Psoas muscle (tissue), 8 donors: ENCODE data around the gene SARDH. TPM values are rescaled to one million over a fixed set of nuclear protein-coding genes. Genes with fewer than 3 reads are reported as not detected.

ENCODE experiments used
- ATAC-seq, 4 donors: fragments of 200-7000 bp; cut with Tn5 transposase; one replicate each; pipeline ENCODE4 v1.9.1; 2020; ENCODE audit warnings: moderate library complexity in 3 of 4, mild to moderate bottlenecking in 2 of 4
- DNase-seq, 2 donors: peaks; one replicate each; pipeline ENCODE4 v3.0.0-alpha.2; 2020
- H3K27ac ChIP-seq: fragments of 200-600 bp; one replicate; pipeline ENCODE4 v1.8.0; 2022
- H3K27me3 ChIP-seq, 3 donors: fragments of 200-600 bp in 1 of 3; one replicate each; pipeline versions ENCODE4 v1.6.1 to v1.8.0; 2013 to 2022; ENCODE audit warnings: low read length in 2 of 3, mild to moderate bottlenecking in 2 of 3, moderate library complexity in 1 of 3; ENCODE audit not compliant: insufficient read depth in 3 of 3
- H3K36me3 ChIP-seq, 2 donors: fragments of 200-600 bp in 1 of 2; one replicate each; pipeline versions ENCODE4 v1.6.1 to v1.8.0; 2013 to 2022; ENCODE audit warnings: low read depth in 1 of 2, mild to moderate bottlenecking in 1 of 2, moderate library complexity in 1 of 2; ENCODE audit not compliant: insufficient read depth in 1 of 2
- H3K4me1 ChIP-seq: fragments of 200-600 bp; one replicate; pipeline ENCODE4 v1.8.0; 2022
- H3K4me3 ChIP-seq: fragments of 200-600 bp; one replicate; pipeline ENCODE4 v1.8.0; 2022; ENCODE audit warnings: mild to moderate bottlenecking
- H3K9me3 ChIP-seq: fragments of 200-600 bp; one replicate; pipeline ENCODE4 v1.8.0; 2022
- CTCF ChIP-seq: fragments of 200-600 bp; IDR thresholded peaks from one replicate; pipeline ENCODE4 v1.8.0; 2022; ENCODE audit warnings: antibody characterized with exemption
- WGBS, 3 donors: extraction: QIAGEN DNeasy Blood & Tissue Kit; methylation state at CpG; one replicate each; pipeline versions ENCODE4 v1.1.6 to v1.1.7; 2013; 5-methylcytosine and 5-hydroxymethylcytosine counted together
- intact Hi-C, 2 donors: fragments of 100-400 bp; cut with DNase I; formaldehyde crosslinking; loops; one replicate each; pipeline versions ENCODE4 v1.11.0 to v1.14.2; 2022
- polyA plus RNA-seq, 3 donors: library from polyadenylated mRNA; stranded (reverse); fragments of 200-250 nt; gene quantifications; one replicate each; pipeline ENCODE4 v1.2.3, GENCODE V29; 2013
- total RNA-seq, 4 donors: library from RNA; stranded (reverse); fragmentation: NEBNext Ultra II Directional in 2 of 4; extraction: Animal tissue kit (Norgen Biotek cat#: 25700) in 2 of 4; gene quantifications; one replicate each; pipeline versions ENCODE4 v1.2.1 to v1.2.4, GENCODE V29; 2021 to 2023
- donor health status: healthy with polysubstance abuse.
- donor health status: DM: no; HTN: no; CAD: no; lungs with moderate emphysema.
- donor health status: Bipolar disorder and iron deficiency.
- donor health status: healthy.
- donor health status: DM: yes; HTN: yes; CAD: no.
- donor health status: DM: no; HTN: no; CAD: no.
- donor health status: DM: no; HTN: no; CAD: no.
- donor health status: DM: yes; HTN: yes; CAD: no.

SARDH gene
- total and polyA plus RNA-seq, 7 donors = 0.16 to 2.5 (median 0.62) TPM

- Histone ChIP-seq H3K9me3 (no peaks in the 10 kb centered on the region), H3K27me3 (peaks cover 0 to 67% (median 15%) of the 10 kb centered on the region in 3 donors)
These were observed 78.6 kb downstream of the SARDH start for GRCh38 chr9:133659516-133659915.

DNA sequence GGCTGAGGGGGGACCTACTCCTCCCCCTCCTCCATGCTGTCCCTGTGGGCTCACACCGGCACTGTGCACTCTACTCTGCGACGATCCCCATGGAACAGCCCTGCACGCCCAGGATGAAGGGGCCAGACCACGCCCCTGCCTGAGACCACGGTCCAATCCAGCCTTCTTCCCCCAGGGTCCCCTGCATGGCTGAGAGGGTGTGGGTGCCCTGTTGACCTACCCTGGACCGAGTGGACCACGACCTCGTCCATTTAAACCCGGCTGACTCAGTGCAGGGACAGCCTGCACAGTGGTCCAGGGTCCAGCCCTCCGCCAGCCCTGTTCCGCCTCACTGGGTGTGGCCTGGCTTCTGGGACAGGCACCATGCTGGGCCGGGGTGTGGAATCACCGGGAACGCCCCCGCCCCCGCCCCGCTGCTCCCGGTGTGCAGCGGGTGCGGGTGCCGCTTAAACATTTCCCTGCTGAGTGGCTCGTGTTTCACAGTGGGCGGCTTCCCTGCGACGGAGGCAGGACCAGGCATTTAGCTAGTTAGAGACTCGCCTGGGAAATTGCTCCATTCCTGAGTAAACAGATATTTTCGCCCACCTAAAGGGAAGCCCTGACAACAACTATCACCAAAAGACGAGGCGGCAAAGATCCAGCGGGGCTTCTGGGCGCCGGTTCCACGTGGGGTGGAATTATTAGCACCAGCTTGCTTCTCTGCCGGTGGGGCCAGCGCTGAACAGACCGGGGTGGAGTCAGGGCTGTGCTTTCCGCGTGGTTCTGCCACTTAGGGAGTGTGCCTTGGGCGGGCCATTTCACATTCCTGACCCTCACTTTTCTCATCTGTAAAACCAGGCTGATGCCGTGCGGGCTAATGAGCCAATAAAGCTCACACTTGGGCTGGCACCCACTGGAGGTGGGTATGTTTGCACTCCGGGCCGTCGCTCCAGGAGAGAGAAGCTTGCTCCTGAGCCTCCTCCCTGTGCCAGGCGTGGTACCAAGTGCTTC is 79.4 kb downstream of the SARDH start:
- Histone ChIP-seq H3K27ac (no peak overlapping the region), H3K4me3 (peak overlapping the region; percentile 28), H3K27me3 (peaks cover 0 to 72% (median 17%) of the 10 kb centered on the region in 3 donors), H3K9me3 (no peaks in the 10 kb centered on the region), H3K36me3 (no peaks in the 10 kb centered on the region), H3K4me1 (peaks cover 3% of the 10 kb centered on the region)
- DNase-seq (peak; percentile 51 to 71), ATAC-seq (peak; percentile 39 to 71 (median 56))
- intact Hi-C loops = no loop called here
- 6 to 7% (median 7%) methylated on average over 46 of the region's 46 CpGs for WGBS, 3 donors
- no peak for TF ChIP-seq CTCF

More at GRCh38 chr9:133659516-133659915, 78.6 kb downstream of the SARDH start:
- no peak for TF ChIP-seq CTCF
- Histone ChIP-seq H3K4me1 (peaks cover 3% of the 10 kb centered on the region), H3K36me3 (no peaks in the 10 kb centered on the region), H3K4me3 (no peak overlapping the region), H3K27ac (no peak overlapping the region)
- DNase-seq (no peak), ATAC-seq (no peak)
- WGBS, 3 donors = 72 to 79% (median 77%) methylated on average over 13 of the region's 13 CpGs
- intact Hi-C loops = no loop called here

GRCh38 chr9:133657120-133657661 is 81.0 kb downstream of the SARDH start:
- DNase-seq = no peak
- Histone ChIP-seq H3K27me3 (peaks cover 0 to 76% (median 19%) of the 10 kb centered on the region in 3 donors), H3K36me3 (no peaks in the 10 kb centered on the region), H3K4me3 (no peak overlapping the region), H3K4me1 (peaks cover 3% of the 10 kb centered on the region), H3K27ac (no peak overlapping the region), H3K9me3 (no peaks in the 10 kb centered on the region)
- no peak for TF ChIP-seq CTCF
- no peak for ATAC-seq
- WGBS, 3 donors = 59 to 71% (median 65%) methylated on average over 13 of the region's 13 CpGs
- intact Hi-C loops = no loop called here

DNA sequence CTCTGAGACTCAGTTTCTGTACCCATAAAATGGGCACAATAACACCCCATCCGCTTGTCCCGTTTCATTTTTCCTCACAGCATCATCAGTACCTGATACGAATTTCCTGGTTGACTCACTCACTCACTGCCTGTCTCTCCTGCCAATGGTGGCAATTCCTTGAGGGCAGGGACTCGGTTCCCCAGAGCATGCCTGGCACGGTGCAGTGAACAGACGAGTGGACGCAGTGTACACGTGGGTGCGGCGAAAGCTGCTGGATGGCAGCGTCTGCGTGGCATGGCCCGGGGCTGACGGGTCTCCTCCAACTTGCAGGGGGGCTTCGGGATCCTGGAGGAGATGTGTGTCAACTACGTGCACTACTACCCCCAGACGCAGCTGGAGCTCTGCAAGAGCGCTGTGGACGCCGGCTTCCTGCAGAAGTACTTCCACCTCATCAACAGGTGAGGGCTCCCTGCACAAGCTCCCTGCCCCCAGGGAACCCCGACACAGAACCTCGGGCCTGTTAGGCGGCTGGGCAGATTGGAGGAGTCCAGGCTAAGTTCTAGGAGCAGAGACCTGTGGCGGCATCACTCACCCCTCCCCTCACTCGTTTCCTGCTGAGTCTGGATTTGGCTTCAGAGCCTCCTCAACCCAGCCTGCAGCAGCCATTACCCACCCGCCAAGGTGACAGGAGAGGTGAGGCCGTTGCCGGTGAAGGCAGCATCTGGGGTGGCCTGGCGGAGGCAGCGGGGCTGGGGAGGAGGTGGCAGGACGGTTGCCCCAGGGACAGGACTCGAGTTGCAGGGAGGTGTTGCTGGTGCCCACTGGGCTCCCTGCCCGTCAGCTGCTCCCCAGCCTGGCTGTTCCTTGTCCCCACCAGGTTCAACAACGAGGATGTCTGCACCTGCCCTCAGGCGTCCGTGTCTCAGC is 81.7 kb downstream of the SARDH start:
- Histone ChIP-seq H3K36me3 (no peaks in the 10 kb centered on the region), H3K9me3 (no peaks in the 10 kb centered on the region), H3K4me1 (peaks cover 3% of the 10 kb centered on the region), H3K27ac (no peak overlapping the region), H3K27me3 (peaks cover 0 to 82% (median 19%) of the 10 kb centered on the region in 3 donors), H3K4me3 (no peak overlapping the region)
- DNase-seq (no peak), ATAC-seq (no peak)
- no peak for TF ChIP-seq CTCF
- intact Hi-C loops = no loop called here
- 56 to 64% (median 57%) methylated on average over 36 of the region's 36 CpGs for WGBS, 3 donors
